ENCODE measurements around the gene LDB1.

- TF ChIP-seq CTCF (IDR thresholded peaks at IDR 0.05) = no peak
- TF ChIP-seq EZH2 (IDR thresholded peaks at IDR 0.05) = no peak
- no peak for TF ChIP-seq EZH2phosphoT487 (IDR thresholded peaks at IDR 0.05)
Measured at GRCh38 chr10:102118867-102119266, 1.3 kb downstream of the LDB1 start.
